ENCODE results near the gene PAK6.

- no peak for TF ChIP-seq BRCA1 (IDR thresholded peaks at IDR 0.05)
- no peak for TF ChIP-seq BRCA1 (CRISPR knock-in tag; IDR thresholded peaks at IDR 0.05)
- TF ChIP-seq, protein P1, sequence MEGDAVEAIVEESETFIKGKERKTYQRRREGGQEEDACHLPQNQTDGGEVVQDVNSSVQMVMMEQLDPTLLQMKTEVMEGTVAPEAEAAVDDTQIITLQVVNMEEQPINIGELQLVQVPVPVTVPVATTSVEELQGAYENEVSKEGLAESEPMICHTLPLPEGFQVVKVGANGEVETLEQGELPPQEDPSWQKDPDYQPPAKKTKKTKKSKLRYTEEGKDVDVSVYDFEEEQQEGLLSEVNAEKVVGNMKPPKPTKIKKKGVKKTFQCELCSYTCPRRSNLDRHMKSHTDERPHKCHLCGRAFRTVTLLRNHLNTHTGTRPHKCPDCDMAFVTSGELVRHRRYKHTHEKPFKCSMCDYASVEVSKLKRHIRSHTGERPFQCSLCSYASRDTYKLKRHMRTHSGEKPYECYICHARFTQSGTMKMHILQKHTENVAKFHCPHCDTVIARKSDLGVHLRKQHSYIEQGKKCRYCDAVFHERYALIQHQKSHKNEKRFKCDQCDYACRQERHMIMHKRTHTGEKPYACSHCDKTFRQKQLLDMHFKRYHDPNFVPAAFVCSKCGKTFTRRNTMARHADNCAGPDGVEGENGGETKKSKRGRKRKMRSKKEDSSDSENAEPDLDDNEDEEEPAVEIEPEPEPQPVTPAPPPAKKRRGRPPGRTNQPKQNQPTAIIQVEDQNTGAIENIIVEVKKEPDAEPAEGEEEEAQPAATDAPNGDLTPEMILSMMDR (IDR thresholded peaks at IDR 0.05 in 2 of 3, conservative IDR thresholded peaks at IDR 0.05 in 1 of 3; ENCODE audit: insufficient read depth in 2 of 3, low read depth in 1 of 3, low read length in 3 of 3) = no peak
- TF ChIP-seq, protein P2, sequence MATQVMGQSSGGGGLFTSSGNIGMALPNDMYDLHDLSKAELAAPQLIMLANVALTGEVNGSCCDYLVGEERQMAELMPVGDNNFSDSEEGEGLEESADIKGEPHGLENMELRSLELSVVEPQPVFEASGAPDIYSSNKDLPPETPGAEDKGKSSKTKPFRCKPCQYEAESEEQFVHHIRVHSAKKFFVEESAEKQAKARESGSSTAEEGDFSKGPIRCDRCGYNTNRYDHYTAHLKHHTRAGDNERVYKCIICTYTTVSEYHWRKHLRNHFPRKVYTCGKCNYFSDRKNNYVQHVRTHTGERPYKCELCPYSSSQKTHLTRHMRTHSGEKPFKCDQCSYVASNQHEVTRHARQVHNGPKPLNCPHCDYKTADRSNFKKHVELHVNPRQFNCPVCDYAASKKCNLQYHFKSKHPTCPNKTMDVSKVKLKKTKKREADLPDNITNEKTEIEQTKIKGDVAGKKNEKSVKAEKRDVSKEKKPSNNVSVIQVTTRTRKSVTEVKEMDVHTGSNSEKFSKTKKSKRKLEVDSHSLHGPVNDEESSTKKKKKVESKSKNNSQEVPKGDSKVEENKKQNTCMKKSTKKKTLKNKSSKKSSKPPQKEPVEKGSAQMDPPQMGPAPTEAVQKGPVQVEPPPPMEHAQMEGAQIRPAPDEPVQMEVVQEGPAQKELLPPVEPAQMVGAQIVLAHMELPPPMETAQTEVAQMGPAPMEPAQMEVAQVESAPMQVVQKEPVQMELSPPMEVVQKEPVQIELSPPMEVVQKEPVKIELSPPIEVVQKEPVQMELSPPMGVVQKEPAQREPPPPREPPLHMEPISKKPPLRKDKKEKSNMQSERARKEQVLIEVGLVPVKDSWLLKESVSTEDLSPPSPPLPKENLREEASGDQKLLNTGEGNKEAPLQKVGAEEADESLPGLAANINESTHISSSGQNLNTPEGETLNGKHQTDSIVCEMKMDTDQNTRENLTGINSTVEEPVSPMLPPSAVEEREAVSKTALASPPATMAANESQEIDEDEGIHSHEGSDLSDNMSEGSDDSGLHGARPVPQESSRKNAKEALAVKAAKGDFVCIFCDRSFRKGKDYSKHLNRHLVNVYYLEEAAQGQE (IDR thresholded peaks at IDR 0.05; ENCODE audit: borderline replicate concordance) = no peak
- TF ChIP-seq, protein P2 (CRISPR knock-in tag; IDR thresholded peaks at IDR 0.05; ENCODE audit: low read depth) = no peak
Measured at GRCh38 chr15:40192942-40193341, 45.9 kb upstream of the PAK6 start.

All from K562 (cell line).